ENCODE measurements around the gene B3GLCT. TPM values are rescaled to one million over a fixed set of nuclear protein-coding genes. Genes with fewer than 3 reads are reported as not detected.

B3GLCT gene
- total and polyA plus RNA-seq, 10 of the 15 experiments (the other 5 are each of a cell fraction or from before 2014, with no cell fraction given), result 0.07 to 0.89 (median 0.25) TPM

GRCh38 chr13:31314961-31315360 is 115.2 kb downstream of the B3GLCT start (continued):
- TF ChIP-seq E4F1 (IDR thresholded peaks at IDR 0.05; ENCODE audit: borderline replicate concordance, partially characterized antibody), result no peak
- TF ChIP-seq ZBTB11 (CRISPR knock-in tag; IDR thresholded peaks at IDR 0.05), result no peak
- TF ChIP-seq FOXM1 (IDR thresholded peaks at IDR 0.05; ENCODE audit: low read depth, low read length), result no peak
- no peak for TF ChIP-seq IKZF1 (conservative IDR thresholded peaks at IDR 0.05)

- in situ Hi-C loops (cut with MboI), result no loop called here
- DNase-seq (ENCODE audit: low read depth, low spot score), result no peak
- no peaks in the 10 kb centered on the region for H3K27me3 ChIP-seq (replicated peaks in 1 of 2; ENCODE audit: control insufficient read depth in 2 of 2, insufficient read depth in 2 of 2, low read length in 1 of 2)
- no peaks in the 10 kb centered on the region for H3K79me2 ChIP-seq (ENCODE audit: control insufficient read depth, insufficient read depth, low read length)
- no peak for TF ChIP-seq HDAC6 (IDR thresholded peaks at IDR 0.05; ENCODE audit: unreplicated experiment)
- no peak for TF ChIP-seq CREB1 (IDR thresholded peaks at IDR 0.05; ENCODE audit: low read depth)
- no peak for TF ChIP-seq RAD21 (IDR thresholded peaks at IDR 0.05; ENCODE audit: insufficient read depth, low read depth, low read length)
- H3K36me3 ChIP-seq (ENCODE audit: control insufficient read depth in 2 of 2, insufficient read depth in 2 of 2, low read length in 1 of 2), result no peaks in the 10 kb centered on the region
- ATAC-seq, result peak; percentile 23
- ChIA-PET CTCF (interaction anchor here (0.6 kb wide), 1 partner anchor 271 kb away, joined by 3 read pairs; no protein-coding TSS in a partner anchor), RAD21 (ENCODE audit: unreplicated experiment) (no interaction called here), SMC1A (ENCODE audit: uncharacterized antibody, unreplicated experiment) (no interaction called here), POLR2A (no interaction called here)
- WGBS (ENCODE audit: insufficient coverage, insufficient replicate concordance, low lambda C conversion rate, missing lambda C conversion rate), result 0% methylated on average over 4 of the region's 4 CpGs
- no peak overlapping the region for H3K4me2 ChIP-seq (ENCODE audit: control insufficient read depth, insufficient read depth)
- no peak overlapping the region for H3K4me3 ChIP-seq
- no peak overlapping the region for H3K27ac ChIP-seq (ENCODE audit: control insufficient read depth, insufficient read depth)
- H3K4me1 ChIP-seq (ENCODE audit: control insufficient read depth, insufficient read depth, low read length), result no peaks in the 10 kb centered on the region
- no peak overlapping the region for H3K9ac ChIP-seq (ENCODE audit: control insufficient read depth, insufficient read depth, low read length)
- no peaks in the 10 kb centered on the region; the same call in 2 of the 3 replicates for H3K9me3 ChIP-seq (replicated peaks; ENCODE audit: control insufficient read depth, insufficient read depth, low read length)
- FAIRE-seq, result no peak
- H4K20me1 ChIP-seq (ENCODE audit: control insufficient read depth, insufficient read depth), result no peaks in the 10 kb centered on the region
- no TSS peak for BruUV-seq (replicated peaks)
- intact Hi-C loops (cut with micrococcal nuclease; ENCODE audit: unreplicated experiment), result no loop called here
- H2AFZ ChIP-seq (ENCODE audit: control insufficient read depth, low read depth, low read length), result no peak overlapping the region
Observed at GRCh38 chr13:31320946-31321345, 121.2 kb downstream of the B3GLCT start.
